ENCODE results near the gene FOXR1. TPM values are rescaled to one million over a fixed set of nuclear protein-coding genes. Genes with fewer than 3 reads are reported as not detected.

The FOXR1 gene
- total and polyA plus RNA-seq, 2 donors (not counting 1 experiment from before 2014, with no cell fraction given) = not detected

DNA sequence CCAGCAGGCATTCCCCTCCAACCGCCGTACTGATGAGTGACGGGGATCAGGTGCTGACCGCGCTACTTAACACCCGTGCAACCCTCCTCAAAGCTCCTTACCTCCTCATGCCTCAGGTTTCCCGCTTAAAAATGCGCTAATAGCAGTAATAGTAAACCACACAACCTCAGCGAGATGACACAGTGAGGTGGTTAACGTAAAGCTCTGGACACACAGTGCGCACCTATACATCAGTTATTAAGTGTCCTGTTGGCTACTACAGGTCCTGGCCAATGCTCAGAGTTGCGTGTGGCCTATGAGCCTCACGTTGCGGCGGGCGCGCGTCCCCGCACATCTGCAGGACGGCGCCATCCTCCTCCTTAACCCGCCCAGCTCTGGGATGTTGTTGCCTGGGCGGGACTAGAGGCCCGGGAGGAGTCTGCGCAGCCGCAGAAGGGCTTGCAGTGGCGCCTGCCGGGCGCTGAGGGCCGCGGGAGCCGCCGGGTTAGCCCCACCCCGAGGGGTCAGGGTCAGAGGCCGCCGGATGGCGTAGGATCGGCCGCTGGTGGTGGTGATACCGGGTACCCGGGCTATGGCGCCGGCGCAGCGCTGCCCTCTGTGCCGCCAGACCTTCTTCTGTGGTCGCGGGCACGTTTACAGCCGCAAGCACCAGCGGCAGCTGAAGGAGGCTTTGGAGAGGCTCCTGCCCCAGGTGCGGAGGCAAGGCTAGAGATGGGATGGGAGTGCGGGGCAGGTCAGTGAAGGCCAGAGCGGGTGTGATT lies 26.2 kb downstream of the FOXR1 start, which contains the start of gene CENATAC:
Gene CENATAC, plus strand, starts transcription at position 512 of the 761 bp plus-strand sequence. Its CDS starts 60 bp downstream, at position 572.
- Histone ChIP-seq H3K9ac (ENCODE audit: low read length) (peak within 1 kb of the TSS; percentile 88), H3K9me3 (ENCODE audit: control extremely low read depth in 1 of 3, control insufficient read depth in 2 of 3, insufficient read depth in 1 of 3, low read length in 2 of 3) (no peaks in the 10 kb centered on the region), H3K79me2 (ENCODE audit: control insufficient read depth, insufficient read depth, low read length) (peaks cover 35% of the 10 kb centered on the region), H3K4me2 (replicated peaks; ENCODE audit: low read depth, low read length, poor library complexity, severe bottlenecking) (peak within 1 kb of the TSS; percentile 90), H3K4me1 (ENCODE audit: control insufficient read depth in 2 of 2, insufficient read depth in 2 of 2, low read length in 2 of 2) (peaks cover 17 to 22% of the 10 kb centered on the region in 2 donors), H3K4me3 (ENCODE audit: control extremely low read depth in 1 of 5, extremely low read depth in 1 of 5, insufficient read depth in 1 of 5, low read depth in 2 of 5, low read length in 4 of 5) (peak within 1 kb of the TSS; percentile 76 to 90 (median 82)), H3K27ac (ENCODE audit: low read length in 2 of 2) (peak within 1 kb of the TSS; percentile 52 to 77), H2AFZ (ENCODE audit: insufficient read depth, low read depth, low read length, poor library complexity, severe bottlenecking) (peak within 1 kb of the TSS; percentile 90), H4K20me1 (ENCODE audit: control insufficient read depth, insufficient read depth, low read length, poor library complexity, severe bottlenecking) (no peaks in the 10 kb centered on the region), H3K27me3 (replicated peaks in 1 of 4; ENCODE audit: control extremely low read depth in 1 of 4, control insufficient read depth in 3 of 4, insufficient read depth in 4 of 4, low read length in 3 of 4) (no peaks in the 10 kb centered on the region), H3K36me3 (replicated peaks in 1 of 2; ENCODE audit: control extremely low read depth in 1 of 2, control insufficient read depth in 1 of 2, extremely low read depth in 1 of 2, insufficient read depth in 2 of 2, low read length in 1 of 2) (peaks cover 3 to 18% of the 10 kb centered on the region in 2 experiments)
- Mint-ChIP-seq H3K9me3 (ENCODE audit: insufficient read depth) (no peaks in the 10 kb centered on the region), H3K4me3 (peak within 1 kb of the TSS; percentile 99), H3K4me1 (peaks cover 35% of the 10 kb centered on the region), H3K27ac (peak within 1 kb of the TSS; percentile 94), H3K27me3 (no peaks in the 10 kb centered on the region)
- CTCF ChIA-PET = interaction anchor here (1.0 to 2.3 kb wide), 3 partner anchors 20 to 262 kb away, joined by 3 to 8 read pairs (median 3); partner anchors contain the start of genes RPS25 and TRAPPC4
- ATAC-seq (ENCODE audit: low read depth) (peak; percentile 95), DNase-seq (peak; percentile 94)
- under 1% methylated on average over 53 of the region's 54 CpGs for WGBS (ENCODE audit: insufficient coverage)
- intact Hi-C loops (cut with micrococcal nuclease) = loop anchor here (1.0 to 5.0 kb wide), 5 partner anchors 20 to 426 kb away; partner anchors contain the start of genes ARCN1, HYOU1, RPS25 and SLC37A4
- TF ChIP-seq EZH2 (IDR thresholded peaks at IDR 0.05; ENCODE audit: borderline replicate concordance, insufficient read depth, low read depth, low read length, poor library complexity, severe bottlenecking) (no peak), CTCF (IDR thresholded peaks at IDR 0.05) (no peak)
- POLR2A ChIA-PET = interaction anchor here (1.0 to 1.2 kb wide), 6 partner anchors 15 to 1853 kb away, joined by 3 to 14 read pairs (median 4); partner anchors contain the start of genes CBL, RPS25 and TRAPPC4

Data from B cell (primary cell).